ENCODE results near the gene REG1B. TPM values are rescaled to one million over a fixed set of nuclear protein-coding genes. Genes with fewer than 3 reads are reported as not detected.

REG1B gene
- total RNA-seq, 1 donor from 2014 or later, result not detected

DNA sequence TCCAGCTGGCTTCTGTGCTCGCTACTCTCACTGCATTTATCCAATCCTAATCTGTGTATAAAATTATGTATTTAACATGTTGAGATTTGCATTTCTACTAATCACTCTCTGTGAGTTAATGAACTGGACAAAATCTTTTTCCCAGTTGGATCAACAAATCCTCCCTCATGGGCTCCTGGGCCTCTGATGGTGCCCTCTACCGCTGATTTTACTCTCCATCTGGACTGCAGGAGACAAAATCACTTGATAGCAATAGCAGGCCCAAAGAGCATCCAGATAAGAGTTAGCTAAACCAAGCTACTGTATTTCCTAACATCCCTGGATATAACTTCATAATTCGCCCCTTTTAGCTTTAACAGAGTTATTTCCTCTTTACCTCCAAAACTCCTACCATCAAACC lies 47.8 kb downstream of the REG1B start:
- H3K27me3 ChIP-seq (ENCODE audit: control insufficient read depth in 3 of 3, insufficient read depth in 3 of 3, low read length in 3 of 3), result no peaks in the 10 kb centered on the region
- H3K36me3 ChIP-seq (ENCODE audit: control insufficient read depth in 3 of 3, insufficient read depth in 3 of 3, low read length in 3 of 3), result no peaks in the 10 kb centered on the region
- no peak overlapping the region for H3K9ac ChIP-seq (ENCODE audit: low read depth in 1 of 3, low read length in 3 of 3)
- H3K4me1 ChIP-seq (ENCODE audit: control insufficient read depth in 3 of 3, insufficient read depth in 3 of 3, low read length in 3 of 3), result no peaks in the 10 kb centered on the region
- no peak overlapping the region for H3K4me3 ChIP-seq (ENCODE audit: low read length in 3 of 3)
- no peaks in the 10 kb centered on the region for H3K9me3 ChIP-seq (ENCODE audit: control insufficient read depth in 3 of 3, low read length in 3 of 3)
- no peak overlapping the region for H3K27ac ChIP-seq (ENCODE audit: low read depth, low read length)

Other genes with a start within 250 kb of the REG1B start
- gene REG3G, start 62.3 kb downstream of the REG1B start, total RNA-seq, result not detected
- gene REG1A, start 32.5 kb upstream of the REG1B start, total RNA-seq, result not detected
- gene REG3A, start 71.8 kb upstream of the REG1B start, total RNA-seq, result not detected